Measurements from ENCODE around the gene PDXK. TPM values are rescaled to one million over a fixed set of nuclear protein-coding genes. Genes with fewer than 3 reads are reported as not detected.

The PDXK gene
- total RNA-seq, 2 experiments from 2014 or later: 126 to 131 TPM

DNA sequence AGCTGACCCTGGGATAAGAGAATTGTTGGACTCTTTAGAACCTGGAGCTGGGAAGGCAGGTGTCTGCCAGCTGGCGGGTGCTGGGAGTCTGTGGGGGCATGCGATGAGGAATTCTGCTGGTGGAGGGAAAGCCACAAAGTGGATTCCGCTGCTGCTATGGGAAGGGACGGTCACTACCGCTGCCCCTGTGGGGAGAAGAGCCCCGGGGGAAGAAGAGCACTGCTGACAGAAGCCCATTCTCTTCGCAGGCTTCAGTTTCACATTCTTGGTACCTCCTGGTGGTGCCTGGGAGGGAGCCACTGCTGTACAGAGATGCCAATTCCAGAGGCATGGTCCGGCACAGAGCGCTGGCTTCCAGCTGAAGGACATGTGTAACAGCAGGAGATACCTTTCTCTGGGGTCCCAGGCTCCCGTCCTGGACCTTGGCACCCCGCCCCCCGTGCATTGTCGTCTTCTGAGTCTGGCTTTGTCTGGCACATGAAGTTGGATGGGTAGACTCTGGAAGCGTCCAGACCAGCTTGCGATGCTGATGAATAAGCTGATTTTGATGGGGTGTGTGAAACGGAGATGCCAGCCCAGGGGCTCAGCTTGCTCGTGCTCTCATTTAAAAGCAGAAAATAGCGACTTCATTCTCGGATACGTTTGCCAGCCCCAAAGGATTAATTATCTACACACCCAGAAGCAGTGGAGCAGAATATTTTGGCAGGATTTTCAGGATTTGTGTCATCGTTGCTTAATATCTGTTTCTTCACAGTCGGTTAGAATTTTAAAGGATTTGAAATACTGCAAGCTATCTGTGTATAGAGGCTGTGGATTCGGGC, 13.2 kb downstream of the PDXK start:
- POLR2A ChIA-PET: interaction anchor here (0.9 kb wide), 1 partner anchor 40 kb away, joined by 3 read pairs; no protein-coding TSS in a partner anchor
- CTCF ChIA-PET: no interaction called here
- Mint-ChIP-seq H3K36me3 (peaks cover 8% of the 10 kb centered on the region), H3K4me1 (ENCODE audit: low read depth) (peaks cover 60% of the 10 kb centered on the region), H3K9me3 (no peaks in the 10 kb centered on the region), H3K27me3 (no peaks in the 10 kb centered on the region), H3K27ac (no peak overlapping the region), H3K4me3 (no peak overlapping the region)
- no peak for DNase-seq
- intact Hi-C loops (cut with micrococcal nuclease): loop anchor here (5.0 kb wide), 1 partner anchor 45 kb away; the partner anchor contains the start of gene CSTB

DNA sequence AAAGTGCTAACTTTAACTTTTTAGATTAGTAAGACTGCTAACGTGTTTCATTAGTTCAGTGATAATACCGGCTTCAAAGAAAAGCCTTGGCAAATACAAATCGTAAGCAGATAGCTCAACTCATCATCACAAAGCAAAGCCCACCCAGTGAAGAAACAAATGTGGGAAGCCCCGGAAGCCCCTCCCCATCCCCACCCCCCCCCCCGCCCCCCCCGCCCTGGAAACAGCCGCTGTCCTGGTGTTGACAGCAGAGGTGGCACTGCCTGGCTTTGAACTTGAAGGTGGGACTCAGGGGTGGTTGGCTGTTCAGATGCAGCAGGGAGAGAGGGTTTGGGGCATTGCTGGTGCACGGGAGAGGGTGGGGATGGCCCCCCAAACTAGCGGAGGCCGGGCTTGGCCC, 14.1 kb downstream of the PDXK start:
- Mint-ChIP-seq H3K27ac (no peak overlapping the region), H3K36me3 (peaks cover 9% of the 10 kb centered on the region), H3K9me3 (no peaks in the 10 kb centered on the region), H3K4me1 (ENCODE audit: low read depth) (peaks cover 50% of the 10 kb centered on the region), H3K27me3 (no peaks in the 10 kb centered on the region), H3K4me3 (no peak overlapping the region)
- ChIA-PET POLR2A (no interaction called here), CTCF (interaction anchor here (0.9 kb wide), 1 partner anchor 242 kb away, joined by 4 read pairs; no protein-coding TSS in a partner anchor)
- intact Hi-C loops (cut with micrococcal nuclease): loop anchor here (5.0 kb wide), 1 partner anchor 44 kb away; the partner anchor contains the start of gene CSTB
- no peak for DNase-seq

DNA sequence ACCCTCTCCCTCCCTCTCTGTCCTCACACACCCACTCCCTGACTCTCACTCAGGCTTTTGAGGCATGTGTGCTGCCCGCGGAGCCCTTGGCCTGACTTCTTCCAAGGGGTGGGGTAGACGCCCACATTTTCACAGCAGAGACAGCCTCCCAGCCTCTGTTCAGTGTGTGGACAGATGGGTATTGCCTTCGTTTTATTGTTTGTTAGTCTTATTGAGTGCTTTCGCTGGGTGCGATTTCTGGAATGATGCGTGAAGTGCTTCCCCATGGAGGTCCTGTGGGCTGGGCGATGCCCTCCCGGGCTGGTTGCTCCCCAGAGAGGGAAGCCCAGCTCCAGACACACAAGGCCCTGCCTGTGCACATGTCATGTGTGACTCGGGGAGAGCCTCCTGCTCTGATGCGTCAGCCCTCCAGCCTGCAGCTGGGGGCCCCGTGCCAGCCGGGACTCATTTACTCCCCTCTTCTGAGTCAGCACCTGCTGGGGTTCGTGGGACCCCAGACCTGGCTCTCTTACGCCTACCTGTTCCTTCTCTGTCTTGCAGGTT, 14.7 kb downstream of the PDXK start:
- peak; percentile 61 for DNase-seq
- Mint-ChIP-seq H3K27me3 (no peaks in the 10 kb centered on the region), H3K9me3 (no peaks in the 10 kb centered on the region), H3K27ac (peak overlapping the region; percentile 73), H3K36me3 (peaks cover 9% of the 10 kb centered on the region), H3K4me3 (no peak overlapping the region), H3K4me1 (ENCODE audit: low read depth) (peaks cover 45% of the 10 kb centered on the region)
- ChIA-PET POLR2A (no interaction called here), CTCF (interaction anchor here (0.9 kb wide), 1 partner anchor 242 kb away, joined by 4 read pairs; no protein-coding TSS in a partner anchor)
- intact Hi-C loops (cut with micrococcal nuclease): loop anchor here (5.0 kb wide), 1 partner anchor 44 kb away; the partner anchor contains the start of gene CSTB

DNA sequence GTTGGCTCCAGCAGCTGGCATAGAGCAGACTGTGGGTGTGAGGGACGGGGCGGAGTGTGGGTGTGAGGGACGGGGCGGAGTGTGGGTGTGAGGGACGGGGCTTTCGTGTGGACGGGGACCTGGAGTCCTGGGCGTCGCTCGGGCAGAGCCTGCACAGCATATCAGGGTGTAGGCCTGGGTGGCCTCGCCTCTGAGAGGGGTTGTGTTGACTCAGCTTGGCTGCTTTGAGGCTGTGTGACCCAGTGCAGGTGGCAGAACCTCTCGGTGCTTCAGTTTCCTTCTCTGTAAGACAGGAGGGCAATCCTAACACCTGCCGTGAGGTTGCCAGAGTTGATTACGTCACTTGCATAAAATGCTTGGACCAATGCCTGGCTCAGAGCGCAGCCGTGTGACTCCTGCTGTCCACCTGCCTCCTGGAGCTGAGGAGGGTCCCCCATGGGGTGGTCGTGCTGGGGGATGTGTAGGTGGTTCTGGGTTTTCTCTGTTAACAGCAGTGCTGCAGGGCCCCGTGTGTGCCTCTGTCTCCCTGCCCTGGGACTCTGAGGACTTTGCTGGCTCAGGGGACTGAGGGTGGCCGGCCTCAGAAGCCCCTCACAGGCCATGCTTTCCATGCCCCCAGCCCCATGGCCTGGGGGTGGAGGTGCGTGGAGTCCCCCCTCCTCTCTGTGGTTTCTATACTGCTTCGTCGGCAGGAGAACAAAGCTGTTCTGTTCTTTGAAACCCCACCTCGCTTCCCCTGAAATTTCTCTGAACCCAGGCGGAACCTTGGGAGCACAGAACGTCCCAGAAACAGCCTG, 15.4 kb downstream of the PDXK start:
- ChIA-PET POLR2A (interaction anchor here (0.5 kb wide), 1 partner anchor 284 kb away, joined by 3 read pairs; no protein-coding TSS in a partner anchor), CTCF (interaction anchor here (0.9 kb wide), 1 partner anchor 241 kb away, joined by 4 read pairs; no protein-coding TSS in a partner anchor)
- Mint-ChIP-seq H3K27me3 (no peaks in the 10 kb centered on the region), H3K36me3 (peaks cover 9% of the 10 kb centered on the region), H3K9me3 (no peaks in the 10 kb centered on the region), H3K27ac (peak overlapping the region; percentile 73), H3K4me1 (ENCODE audit: low read depth) (peaks cover 39% of the 10 kb centered on the region), H3K4me3 (no peak overlapping the region)
- DNase-seq: peak; percentile 57
- intact Hi-C loops (cut with micrococcal nuclease): loop anchor here (5.0 kb wide), 1 partner anchor 43 kb away; the partner anchor contains the start of gene CSTB

DNA sequence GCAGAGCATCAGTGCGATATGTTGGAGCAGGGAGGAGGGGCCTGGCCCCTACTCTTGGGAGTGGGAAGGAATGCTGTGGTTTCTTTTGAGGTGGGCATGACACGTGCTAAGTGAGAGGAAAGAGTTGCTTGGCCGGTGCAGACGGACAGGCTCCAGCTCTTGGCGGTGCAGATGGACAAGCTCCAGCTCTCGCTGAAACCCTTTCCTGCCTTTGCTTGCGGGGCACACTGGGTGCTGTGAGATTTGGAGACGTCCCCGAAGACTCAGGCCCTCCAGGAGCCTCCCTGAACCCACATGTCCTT, 15.9 kb downstream of the PDXK start:
- POLR2A ChIA-PET: no interaction called here

DNA sequence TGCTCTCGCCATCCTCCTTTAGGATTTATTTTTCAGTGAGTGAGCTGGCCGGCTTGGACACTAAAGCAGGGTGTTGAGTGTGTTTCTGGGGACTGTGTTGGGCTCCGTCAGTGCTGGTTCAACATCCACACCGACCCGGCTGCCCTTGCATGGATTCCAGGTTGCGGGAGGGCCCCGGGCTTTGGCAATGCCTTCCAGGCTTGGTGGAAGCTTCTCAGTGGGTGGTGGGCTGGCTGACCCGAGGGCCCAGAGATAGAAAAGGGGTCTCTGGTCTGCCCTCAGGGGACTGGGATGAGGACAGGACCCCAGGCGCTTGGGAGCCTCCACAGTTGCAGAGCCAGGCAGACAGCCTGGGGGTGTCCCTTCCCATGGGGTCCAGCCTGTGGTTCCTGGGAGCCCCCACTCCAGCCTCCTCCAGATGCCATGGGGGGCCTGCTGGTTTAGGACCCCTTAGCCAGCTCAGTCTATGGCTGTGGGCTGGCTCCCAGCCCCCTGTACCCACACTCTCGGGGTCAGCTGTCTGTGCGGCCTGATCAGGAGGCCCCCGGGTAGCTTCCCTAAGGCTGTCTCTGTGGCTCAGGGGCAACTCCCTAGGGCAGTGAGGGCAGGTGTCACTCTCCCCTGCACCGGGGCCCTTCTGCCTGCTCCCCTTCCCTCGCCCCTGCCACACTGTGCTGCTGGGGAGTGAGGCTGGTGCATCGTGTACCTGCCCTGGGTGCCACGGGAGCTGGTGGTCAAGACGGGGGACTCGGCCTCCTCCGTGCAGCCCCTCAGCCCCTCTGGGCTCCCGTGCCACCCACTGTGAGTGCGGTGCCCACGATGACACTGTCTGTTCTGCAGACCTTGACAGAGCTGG, 16.5 kb downstream of the PDXK start:
- POLR2A ChIA-PET: no interaction called here
- H3K27me3 Mint-ChIP-seq: no peaks in the 10 kb centered on the region
- CTCF ChIA-PET: no interaction called here

More for the DNA sequence above, 15.9 kb downstream of the PDXK start:
- no peak overlapping the region for H3K27ac Mint-ChIP-seq
- peaks cover 9% of the 10 kb centered on the region for H3K36me3 Mint-ChIP-seq
- DNase-seq: no peak
- intact Hi-C loops (cut with micrococcal nuclease): loop anchor here (5.0 kb wide), 1 partner anchor 42 kb away; the partner anchor contains the start of gene CSTB
- H3K9me3 Mint-ChIP-seq: no peaks in the 10 kb centered on the region
- H3K27me3 Mint-ChIP-seq: no peaks in the 10 kb centered on the region
- peaks cover 34% of the 10 kb centered on the region for H3K4me1 Mint-ChIP-seq (ENCODE audit: low read depth)
- no peak overlapping the region for H3K4me3 Mint-ChIP-seq
- CTCF ChIA-PET: no interaction called here

DNA sequence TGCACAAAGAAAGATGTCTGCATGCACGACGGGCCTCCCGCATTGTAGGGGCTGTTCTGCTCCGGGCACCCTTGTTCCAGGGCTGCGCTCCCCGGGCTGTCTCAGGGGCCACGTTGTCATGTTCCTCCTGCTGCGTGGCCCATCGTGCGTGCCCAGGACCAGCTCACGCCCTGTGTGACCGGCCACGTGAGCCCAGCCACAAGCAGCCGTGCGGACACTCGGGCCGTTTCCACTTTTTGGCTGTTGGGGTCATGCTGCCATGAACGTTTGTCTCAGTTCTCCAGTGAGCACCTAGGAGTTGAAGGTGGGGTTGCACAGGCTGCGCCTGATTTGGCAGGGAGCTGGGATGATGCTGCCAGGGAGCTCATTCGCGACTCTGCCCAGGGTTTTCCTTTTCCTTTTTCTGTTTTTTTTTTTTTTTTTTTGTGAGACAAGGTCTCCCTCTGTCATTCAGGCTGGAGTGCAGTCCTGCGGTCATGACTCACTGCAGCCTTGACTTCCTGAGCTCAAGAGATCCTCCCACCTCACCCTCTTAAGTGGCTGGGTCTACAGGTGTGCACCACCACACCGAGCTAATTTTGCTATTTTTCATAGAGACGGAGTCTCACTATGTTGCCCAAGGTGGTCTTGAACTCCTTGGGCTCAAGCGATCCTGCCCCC, 17.4 kb downstream of the PDXK start:
- no peak for DNase-seq
- H3K36me3 Mint-ChIP-seq: peaks cover 12% of the 10 kb centered on the region
- H3K27me3 Mint-ChIP-seq: no peaks in the 10 kb centered on the region
- ChIA-PET POLR2A (no interaction called here), CTCF (no interaction called here)
- H3K4me3 Mint-ChIP-seq: no peak overlapping the region
- H3K9me3 Mint-ChIP-seq: no peaks in the 10 kb centered on the region
- H3K4me1 Mint-ChIP-seq (ENCODE audit: low read depth): peaks cover 33% of the 10 kb centered on the region
- intact Hi-C loops (cut with micrococcal nuclease): no loop called here
- no peak overlapping the region for H3K27ac Mint-ChIP-seq

More for the DNA sequence above, 16.5 kb downstream of the PDXK start:
- intact Hi-C loops (cut with micrococcal nuclease): no loop called here
- Mint-ChIP-seq H3K4me3 (no peak overlapping the region), H3K27ac (no peak overlapping the region), H3K9me3 (no peaks in the 10 kb centered on the region), H3K36me3 (peaks cover 9% of the 10 kb centered on the region), H3K4me1 (ENCODE audit: low read depth) (peaks cover 34% of the 10 kb centered on the region)
- DNase-seq: no peak

DNA sequence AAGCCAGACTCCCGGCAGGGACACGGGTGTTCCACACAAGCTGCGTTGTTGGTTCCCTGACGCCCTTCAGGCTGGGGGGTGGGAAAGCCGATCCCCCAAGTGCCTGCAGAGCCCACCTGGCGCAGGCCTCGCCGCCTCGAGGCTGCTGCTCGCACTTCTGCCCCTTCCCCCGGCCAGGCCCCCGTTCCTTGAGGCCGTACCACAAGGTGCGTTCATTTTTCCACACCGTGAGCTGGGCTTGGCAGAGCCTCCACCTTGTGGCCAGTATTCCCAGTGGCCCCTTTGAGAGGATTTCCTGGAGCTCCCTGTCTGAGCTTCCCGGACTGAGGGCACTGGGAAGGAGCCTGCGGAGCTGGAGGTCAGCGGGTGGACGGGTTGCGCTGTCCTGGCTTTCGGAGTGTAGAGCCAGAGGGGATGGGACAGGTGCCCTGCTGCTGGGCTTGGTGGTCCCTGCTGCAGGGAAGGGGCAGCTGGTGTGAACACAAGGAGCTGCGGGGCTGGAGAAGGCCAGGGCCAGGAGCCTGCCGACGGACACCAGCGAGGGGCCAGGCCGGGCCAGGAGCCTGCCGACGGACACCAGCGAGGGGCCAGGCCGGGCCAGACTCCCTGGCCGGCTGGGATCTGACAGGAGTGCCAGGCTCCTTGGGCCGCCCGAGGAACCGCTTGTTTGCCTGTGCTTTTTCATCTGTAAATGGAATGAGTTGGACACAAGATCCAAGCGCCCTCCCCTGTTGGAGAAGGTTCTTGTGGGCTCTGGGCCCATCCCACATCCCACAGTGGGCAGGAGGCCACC, 18.4 kb downstream of the PDXK start:
- Mint-ChIP-seq H3K36me3 (peaks cover 12% of the 10 kb centered on the region), H3K4me1 (ENCODE audit: low read depth) (peaks cover 29% of the 10 kb centered on the region), H3K9me3 (no peaks in the 10 kb centered on the region), H3K27me3 (no peaks in the 10 kb centered on the region), H3K4me3 (no peak overlapping the region), H3K27ac (no peak overlapping the region)
- intact Hi-C loops (cut with micrococcal nuclease): no loop called here
- ChIA-PET POLR2A (no interaction called here), CTCF (no interaction called here)
- no peak for DNase-seq

DNA sequence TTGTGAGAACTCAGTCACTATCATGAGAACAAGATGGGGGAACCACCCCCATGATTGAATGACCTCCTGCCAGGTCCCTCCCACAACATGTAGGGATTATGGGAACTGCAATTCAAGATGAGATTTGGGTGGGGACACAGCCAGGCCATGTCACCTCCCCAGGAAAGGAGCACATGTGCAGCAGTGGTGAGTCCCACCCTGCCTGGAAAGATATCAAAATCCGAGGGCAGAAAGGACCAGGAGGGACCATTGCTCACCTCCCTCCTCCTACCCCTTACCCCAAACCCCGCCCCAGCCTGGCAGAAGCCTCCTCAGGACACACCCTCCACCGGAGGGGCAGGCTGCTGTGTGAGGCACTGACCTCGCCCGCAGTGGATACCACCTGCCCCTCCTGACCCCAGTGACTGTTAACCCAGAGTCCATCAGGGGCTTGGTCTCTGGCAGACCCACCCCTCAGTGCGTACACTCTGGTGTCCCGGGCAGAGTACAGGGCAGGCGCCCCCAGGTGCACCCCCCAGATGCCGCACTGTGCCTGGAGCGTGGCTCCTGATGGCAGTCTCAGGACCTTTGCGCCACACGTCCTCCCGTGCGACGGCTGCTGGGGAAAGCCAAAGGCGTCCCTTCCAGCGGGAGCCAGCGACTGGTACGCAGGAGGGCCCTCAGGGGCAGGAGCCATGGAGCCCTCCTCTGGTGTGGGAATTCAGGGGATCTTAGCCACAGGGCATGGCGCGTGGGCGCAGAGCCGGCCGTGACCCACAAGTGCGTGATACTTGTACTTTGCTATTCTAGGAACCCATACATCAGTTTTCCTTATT, 20.9 kb downstream of the PDXK start:
- no peak overlapping the region for H3K4me3 Mint-ChIP-seq
- peaks cover 14% of the 10 kb centered on the region for H3K36me3 Mint-ChIP-seq
- ChIA-PET CTCF (no interaction called here), POLR2A (no interaction called here)
- no peak overlapping the region for H3K27ac Mint-ChIP-seq
- peaks cover 8% of the 10 kb centered on the region for H3K4me1 Mint-ChIP-seq (ENCODE audit: low read depth)
- no peaks in the 10 kb centered on the region for H3K9me3 Mint-ChIP-seq
- intact Hi-C loops (cut with micrococcal nuclease): no loop called here
- H3K27me3 Mint-ChIP-seq: no peaks in the 10 kb centered on the region
- DNase-seq: no peak

DNA sequence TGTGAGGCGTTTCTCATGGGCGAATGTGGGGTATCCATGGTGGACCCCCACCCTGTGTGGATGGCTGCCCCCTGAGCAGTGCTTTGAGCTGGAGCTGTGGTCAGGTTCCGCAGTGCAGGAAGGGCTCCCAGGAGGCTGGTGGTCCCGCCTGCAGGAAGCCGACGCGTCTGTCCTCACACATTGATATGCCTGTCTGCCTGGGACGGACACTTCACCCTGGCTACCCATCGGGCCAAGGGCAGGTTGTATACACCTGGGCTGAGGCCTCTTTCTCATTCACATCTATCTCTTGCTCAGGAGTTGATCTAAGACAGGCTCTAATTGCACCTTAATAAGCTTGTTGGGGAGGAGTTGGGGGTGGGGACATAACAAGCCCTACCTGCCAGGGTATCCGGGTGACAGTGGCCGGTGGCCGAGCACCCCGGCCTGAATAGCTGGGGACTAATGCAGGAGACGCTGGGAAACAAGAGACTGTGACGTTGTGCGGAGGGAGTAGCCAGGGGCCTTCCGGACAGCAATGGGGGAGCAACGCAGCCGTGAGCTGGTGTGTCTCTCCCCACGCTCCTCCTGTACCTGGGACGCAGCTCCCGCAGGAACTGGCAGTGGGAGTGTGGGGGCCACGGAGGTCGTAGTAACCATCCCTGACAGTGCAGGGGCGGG, 21.7 kb downstream of the PDXK start:
- peaks cover 17% of the 10 kb centered on the region for H3K36me3 Mint-ChIP-seq
- CTCF ChIA-PET: no interaction called here
- DNase-seq: peak; percentile 37
- H3K27ac Mint-ChIP-seq: peak overlapping the region; percentile 57
- POLR2A ChIA-PET: no interaction called here
- intact Hi-C loops (cut with micrococcal nuclease): no loop called here
- no peaks in the 10 kb centered on the region for H3K27me3 Mint-ChIP-seq
- H3K9me3 Mint-ChIP-seq: no peaks in the 10 kb centered on the region
- peaks cover 4% of the 10 kb centered on the region for H3K4me1 Mint-ChIP-seq (ENCODE audit: low read depth)
- peak overlapping the region; percentile 34 for H3K4me3 Mint-ChIP-seq

Measured in activated CD4-positive, alpha-beta memory T cell treated with anti-CD3 and anti-CD28 coated beads for 36 hours (primary cell).